Midbrain (tissue), 1 donor: ENCODE data around the gene LCOR.
"Not testable (repeated sequence)": the region's sequence is repeated elsewhere in the genome, so short reads cannot be mapped to it uniquely, and the experiment has no call there.

Experiments used
- DNase-seq: peaks from one replicate; lab custom pipeline; 2025; lab: John Stamatoyannopoulos, UW

Gene LCOR

DNA sequence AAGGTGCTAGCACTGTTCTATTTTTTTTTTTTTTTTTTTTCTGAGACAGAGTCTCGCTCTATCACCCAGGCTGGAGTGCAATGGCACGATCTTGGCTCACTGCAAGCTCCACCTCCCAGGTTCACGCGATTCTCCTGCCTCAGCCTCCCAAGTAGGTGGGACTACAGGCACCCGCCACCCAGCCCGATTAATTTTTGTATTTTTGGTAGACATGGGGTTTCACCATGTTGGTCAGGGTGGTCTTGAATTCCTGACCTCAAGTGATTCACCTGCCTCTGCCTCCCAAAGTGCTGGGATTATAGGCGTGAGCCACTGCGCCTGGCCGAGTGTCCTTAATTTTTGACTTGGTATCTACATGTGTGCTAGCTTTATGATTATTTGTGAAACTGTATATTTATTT is 201.7 kb downstream of the LCOR start:
- DNase-seq, result not testable (repeated sequence)

DNA sequence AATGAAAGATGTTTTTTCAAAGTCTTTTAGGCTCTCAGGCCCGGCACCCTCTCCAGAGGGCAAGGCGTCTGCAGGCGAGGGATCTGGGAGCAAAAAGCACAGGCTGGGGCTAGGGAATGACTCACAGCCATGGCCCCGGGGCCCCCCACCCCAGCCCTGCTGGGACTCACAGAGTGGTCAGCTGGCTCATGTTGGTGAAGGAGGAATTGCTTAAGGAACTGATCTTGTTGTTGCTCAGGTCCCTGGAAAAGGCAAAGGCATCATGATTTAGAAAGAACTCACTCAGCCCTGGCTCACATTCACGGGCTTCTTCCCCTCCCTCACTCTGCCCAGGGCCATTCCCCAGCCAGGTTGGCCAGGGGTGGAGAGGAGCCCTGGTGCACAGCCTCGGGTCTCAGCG is 202.2 kb downstream of the LCOR start:
- DNase-seq, result no peak

DNA sequence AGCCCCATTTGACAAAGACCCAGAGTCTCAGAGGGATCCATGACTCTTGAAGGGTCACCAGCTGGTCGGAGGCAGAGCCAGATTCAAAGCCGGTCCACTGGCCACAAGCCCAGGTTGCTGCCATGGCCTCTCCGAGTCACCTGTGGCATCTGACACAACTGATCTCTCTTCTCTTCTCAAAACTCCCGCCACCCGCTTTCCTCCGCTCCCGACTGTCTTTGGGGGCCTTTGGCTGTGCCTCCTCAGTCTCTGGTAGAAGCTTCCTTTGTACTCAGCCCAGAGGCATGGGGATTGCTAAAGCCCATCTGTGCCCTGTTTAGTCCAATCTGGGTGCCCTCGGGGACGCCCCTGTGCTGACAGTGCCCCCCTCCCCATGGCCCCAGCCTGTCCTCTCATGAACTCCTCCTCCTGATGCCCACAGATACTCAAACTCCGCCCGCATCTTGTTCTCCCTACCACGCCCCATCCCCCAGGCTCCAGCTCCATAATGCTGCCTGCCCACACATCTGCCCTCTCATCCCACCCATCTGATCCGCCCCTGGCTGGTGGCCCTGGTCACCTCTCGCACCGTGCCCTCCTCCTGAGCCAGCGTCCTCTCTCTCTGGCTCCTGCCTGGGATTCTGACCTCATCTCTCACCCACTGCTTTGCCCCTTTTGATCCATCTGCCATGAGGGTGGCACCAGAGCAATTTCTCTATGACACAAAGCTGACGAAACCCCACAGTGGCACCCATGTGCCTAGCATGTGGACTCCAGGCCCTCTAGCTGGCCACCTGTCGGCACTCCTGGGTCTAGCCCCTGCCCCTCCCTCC is 203.1 kb downstream of the LCOR start:
- no peak for DNase-seq

DNA sequence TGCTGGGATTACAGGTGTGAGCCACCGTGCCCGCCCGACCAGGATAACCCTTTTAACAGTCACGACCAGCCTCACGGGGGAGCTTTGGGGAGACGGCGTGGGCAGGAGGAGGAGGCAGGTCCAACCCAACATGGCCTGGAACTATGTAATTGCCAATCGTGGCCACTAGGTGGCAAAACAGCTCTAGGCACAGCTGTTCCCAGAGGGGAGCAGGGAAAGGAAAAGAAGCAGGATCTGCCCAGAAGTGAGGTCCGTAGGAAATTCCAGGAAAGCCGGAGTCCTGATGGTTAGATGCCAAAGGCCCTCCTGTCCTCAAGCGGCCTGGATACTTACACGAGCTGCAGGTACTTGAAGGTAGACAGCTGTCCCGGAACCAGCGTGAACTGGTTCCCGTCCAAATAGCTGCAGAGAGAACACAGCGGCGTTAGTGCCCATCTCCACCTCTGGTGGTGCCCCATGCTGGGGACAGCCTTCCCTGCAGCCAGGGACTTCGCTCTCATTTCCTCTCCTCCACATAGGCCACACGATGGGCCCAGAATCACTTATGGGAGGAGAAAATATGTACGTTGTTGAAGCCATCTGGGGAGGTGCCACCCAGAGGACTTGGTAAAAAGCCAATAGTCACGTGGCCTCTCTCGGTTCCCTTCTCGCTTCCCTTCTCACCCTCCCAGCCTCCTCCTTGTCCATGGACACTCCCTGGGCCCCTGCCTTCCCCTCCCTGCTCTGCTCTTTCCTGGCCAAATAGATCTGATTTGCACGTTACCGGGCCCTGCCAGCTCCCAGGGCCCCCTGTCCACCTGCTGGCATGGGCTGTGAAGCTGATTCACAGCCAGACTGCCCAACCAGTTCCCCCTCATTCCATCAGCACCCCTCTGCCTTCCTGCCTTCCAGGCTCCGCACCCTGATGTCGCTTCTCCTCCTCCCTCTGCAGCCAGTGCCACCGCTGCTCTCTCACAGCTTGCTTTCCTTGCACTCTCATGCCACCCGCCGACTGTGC is 205.6 kb downstream of the LCOR start:
- peak; percentile 84 for DNase-seq

DNA sequence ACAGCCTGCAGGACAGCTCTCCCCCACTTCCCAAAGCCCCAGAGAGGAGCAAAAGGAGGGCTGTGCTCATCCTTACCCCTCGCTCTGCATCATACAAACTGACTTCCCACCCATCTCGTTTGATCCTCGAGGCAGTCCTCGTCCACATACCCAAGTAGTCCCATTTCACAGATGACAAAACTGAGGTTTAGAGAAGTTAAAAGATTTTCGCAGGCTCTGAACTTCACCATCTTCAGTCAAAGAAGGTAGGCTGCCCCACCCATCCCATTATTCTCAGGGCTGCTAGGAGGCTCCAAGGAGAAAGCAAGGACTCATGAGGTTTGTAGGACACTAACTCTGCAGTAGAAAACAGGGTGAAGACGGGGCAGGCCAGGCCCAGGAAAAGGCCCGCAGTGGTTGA is 206.6 kb downstream of the LCOR start:
- DNase-seq, result no peak

DNA sequence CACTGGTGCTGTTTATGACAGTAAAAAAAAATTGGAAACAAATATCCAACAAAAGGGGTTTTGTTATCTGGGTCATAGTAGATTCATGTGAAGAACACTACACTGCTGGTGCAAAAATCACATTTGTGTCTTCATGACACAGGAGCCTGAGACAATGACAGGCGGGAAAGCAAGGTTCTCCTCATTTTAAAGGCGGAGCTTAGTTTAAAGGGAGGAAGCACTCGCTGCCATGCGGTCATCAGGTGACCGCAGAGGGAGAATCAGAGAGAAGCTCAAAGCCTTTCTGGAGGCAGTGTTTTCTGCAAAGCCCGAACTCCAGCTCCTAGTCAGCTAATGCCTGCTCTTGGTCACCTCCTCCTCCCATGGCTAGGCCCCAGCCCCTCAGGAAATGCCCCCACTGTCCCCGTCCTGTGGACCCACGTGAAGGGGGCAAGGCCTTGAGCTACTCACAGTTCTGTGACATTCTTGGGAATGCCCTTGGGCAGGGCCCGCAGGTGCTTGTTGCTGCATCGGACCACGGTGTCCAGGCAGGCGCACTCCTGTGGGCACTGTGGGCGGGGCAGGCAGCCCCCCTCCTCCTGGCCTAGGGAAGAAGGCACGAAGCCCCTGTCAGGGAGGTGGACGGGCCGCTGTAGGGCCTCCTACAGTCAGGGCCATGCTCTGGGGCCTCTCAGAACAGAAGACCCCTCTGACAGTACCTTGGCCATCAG is 207.6 kb downstream of the LCOR start:
- no peak for DNase-seq

DNA sequence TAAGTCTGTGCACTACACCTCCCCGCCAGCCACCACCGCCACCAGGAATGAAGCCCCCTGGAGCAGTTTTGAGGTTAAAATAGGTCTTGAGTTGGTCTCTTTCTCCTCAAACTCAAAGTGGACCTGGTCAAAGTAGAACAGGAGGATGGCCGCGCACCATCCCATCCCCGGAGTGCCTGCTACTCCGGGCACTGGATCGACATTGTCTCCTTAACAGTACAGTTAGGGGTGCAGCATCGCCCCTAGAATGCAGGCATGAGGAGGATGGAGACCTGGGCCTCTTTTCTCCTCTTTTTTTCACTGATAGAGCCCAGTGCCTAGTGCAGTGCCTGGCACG is 208.1 kb downstream of the LCOR start:
- DNase-seq, result no peak

DNA sequence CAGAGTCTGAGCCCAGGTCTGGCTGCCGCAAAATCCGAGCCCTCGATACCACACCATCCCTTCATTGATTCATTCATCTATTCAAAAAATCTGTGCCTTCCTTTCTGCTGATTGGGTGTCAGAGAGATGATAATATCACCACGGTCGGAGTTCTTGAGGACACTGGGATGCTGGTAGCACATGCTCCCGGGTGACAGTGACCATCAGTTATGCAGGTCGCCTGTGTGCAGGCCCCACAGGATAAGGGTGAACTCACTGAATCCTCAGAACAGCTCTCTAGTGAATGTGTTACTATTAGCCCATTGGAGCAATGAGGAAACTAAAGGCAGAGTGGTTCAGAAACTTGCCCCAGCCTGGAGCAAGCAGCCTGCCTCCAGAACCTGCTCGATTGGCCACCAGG is 208.6 kb downstream of the LCOR start:
- no peak for DNase-seq

DNA sequence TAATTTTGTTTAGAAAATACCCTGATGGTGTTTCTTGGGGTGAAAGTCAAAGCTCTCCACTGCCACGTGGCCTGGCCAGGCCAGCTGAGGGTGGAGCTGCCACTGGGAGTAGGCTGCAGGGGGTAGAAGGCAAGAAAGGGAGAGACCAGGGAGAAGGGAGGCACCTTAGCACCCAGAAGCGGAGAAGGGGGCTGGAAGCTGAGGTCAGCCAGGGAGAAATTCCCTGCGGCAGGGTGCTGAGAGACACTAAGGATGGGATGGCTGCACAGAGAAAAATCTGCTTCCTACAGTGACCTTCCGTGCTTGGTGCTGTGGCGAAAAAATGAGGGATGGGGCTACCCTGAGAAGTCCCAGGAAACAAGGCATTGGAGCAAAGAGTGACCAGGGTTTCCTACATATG is 210.0 kb downstream of the LCOR start:
- no peak for DNase-seq

DNA sequence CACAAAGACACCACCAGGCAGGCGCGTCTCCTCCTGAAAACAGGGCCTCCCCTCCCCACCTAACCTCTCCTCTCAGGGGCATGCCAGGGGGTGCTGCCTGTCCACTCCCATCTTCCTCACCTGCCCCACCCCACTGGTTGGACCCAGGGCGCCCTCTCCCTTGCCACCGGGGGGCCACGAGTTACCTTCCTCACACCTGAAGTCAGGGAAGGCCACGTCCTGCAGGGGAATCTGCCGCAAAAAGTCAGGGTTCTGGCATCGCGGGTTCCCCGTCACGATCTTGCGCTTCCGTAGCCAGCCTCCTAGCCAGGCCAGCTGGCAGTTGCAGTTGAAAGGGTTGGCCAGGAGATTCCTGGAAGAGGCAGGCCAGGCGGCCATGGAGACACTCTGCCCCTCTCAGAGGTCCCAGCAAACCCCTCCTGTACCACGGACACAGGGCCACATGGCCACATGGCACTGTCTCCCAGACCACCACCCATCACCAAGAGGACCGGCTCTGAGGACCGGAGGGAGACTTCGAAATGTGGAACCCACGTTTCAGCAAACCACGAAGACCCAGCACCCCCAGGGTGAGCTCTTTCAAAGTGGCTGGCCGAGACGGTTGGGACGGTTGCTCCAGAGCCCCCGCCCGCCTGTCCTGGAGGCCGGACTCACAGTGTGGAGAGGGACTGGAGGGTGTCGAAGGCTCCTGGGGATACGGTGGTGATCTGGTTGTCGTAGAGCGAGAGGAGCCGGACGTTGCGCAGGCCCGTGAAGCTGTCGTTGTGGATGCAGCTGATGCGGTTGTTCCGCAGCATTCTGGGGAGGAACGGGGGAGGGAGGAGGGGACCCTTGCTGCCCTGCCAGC is 210.8 kb downstream of the LCOR start:
- DNase-seq, result no peak

DNA sequence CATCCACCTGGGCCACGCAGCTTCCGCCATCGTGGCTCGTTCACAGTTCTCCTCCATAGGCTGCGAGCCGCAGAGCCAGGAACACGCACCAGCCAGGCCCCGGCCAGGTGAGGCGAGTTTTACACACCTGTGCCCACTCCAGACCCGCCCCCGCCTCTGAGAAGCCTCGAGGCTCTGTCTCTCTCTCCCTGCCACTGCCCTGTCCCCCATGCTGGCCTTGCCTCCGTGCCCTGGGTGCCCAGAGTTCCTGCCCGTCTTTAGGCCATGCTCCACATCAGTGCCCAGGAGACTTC is 211.4 kb downstream of the LCOR start:
- no peak for DNase-seq
